Activated CD4-positive, alpha-beta T cell treated with anti-CD3 and anti-CD28 coated beads, Interleukin-2, amount 10 ng/mL, durations not matched to agents 24 days and 14 days (primary cell): ENCODE data around the gene SHISA2. TPM values are rescaled to one million over a fixed set of nuclear protein-coding genes. Genes with fewer than 3 reads are reported as not detected.

ENCODE experiments used
- total RNA-seq: library from RNA; stranded (reverse); gene quantifications from 2 replicates; pipeline ENCODE4 v1.2.3, GENCODE V29; 2022

The SHISA2 gene
- total RNA-seq, 1 donor from 2014 or later = 2.3 TPM

Other genes starting within 250 kb of the SHISA2 start
- gene RNF6, start 170.3 kb upstream of the SHISA2 start, total RNA-seq = 45.8 and 53.4 TPM in 2 replicates
- 18.6 and 20.0 TPM in 2 replicates for gene CDK8, start 202.1 kb upstream of the SHISA2 start, total RNA-seq